Karpas-422 (cell line): ENCODE data around the gene SPTBN1. TPM values are rescaled to one million over a fixed set of nuclear protein-coding genes. Genes with fewer than 3 reads are reported as not detected.

ENCODE experiments used
- DNase-seq: peaks from one replicate; pipeline ENCODE4 v3.0.0-alpha.2; 2015
- H2AFZ ChIP-seq: fragments of 200-600 bp; sonication (generic); 2 replicates; pipeline ENCODE4 v1.6.1; 2014; ENCODE audit warnings: antibody characterized with exemption, low read length, mixed read lengths
- H3K27ac ChIP-seq: fragments of 200-600 bp; sonication (generic); 2 replicates; pipeline ENCODE4 v1.5.1; 2014; ENCODE audit warnings: mild to moderate bottlenecking, low read length, moderate library complexity
- H3K27me3 ChIP-seq: fragments of 200-600 bp; sonication (generic); 2 replicates; pipeline ENCODE4 v1.6.1; 2014; ENCODE audit warnings: low read length, mixed read lengths
- H3K36me3 ChIP-seq: fragments of 200-600 bp; sonication (generic); 2 replicates; pipeline ENCODE4 v1.6.1; 2014; ENCODE audit warnings: low read length, mixed read lengths; ENCODE audit not compliant: insufficient read depth
- H3K4me1 ChIP-seq: fragments of 200-600 bp; sonication (generic); 2 replicates; pipeline ENCODE4 v1.6.1; 2014; ENCODE audit warnings: mild to moderate bottlenecking, low read length, mixed read lengths
- H3K4me2 ChIP-seq: fragments of 200-600 bp; sonication (generic); 2 replicates; pipeline ENCODE4 v1.6.1; 2014; ENCODE audit warnings: low read length, low read depth, mild to moderate bottlenecking; ENCODE audit not compliant: poor library complexity, severe bottlenecking
- H3K4me3 ChIP-seq: fragments of 200-600 bp; sonication (generic); 2 replicates; pipeline ENCODE4 v1.5.1; 2014; ENCODE audit warnings: mild to moderate bottlenecking, antibody characterized with exemption, low read length, mixed read lengths
- H3K79me2 ChIP-seq: fragments of 200-600 bp; sonication (generic); 2 replicates; pipeline ENCODE4 v1.6.1; 2014; ENCODE audit warnings: mild to moderate bottlenecking, low read length, mixed read lengths
- H3K9ac ChIP-seq: fragments of 200-600 bp; sonication (generic); 2 replicates; pipeline ENCODE4 v1.6.0; 2014; ENCODE audit warnings: low read length
- H3K9me2 ChIP-seq: fragments of 200-600 bp; sonication (generic), shearing (Covaris generic); replicated peaks from 2 replicates; pipeline ENCODE4 v1.6.0; 2014; ENCODE audit warnings: mild to moderate bottlenecking, low read length, moderate library complexity; ENCODE audit not compliant: insufficient read depth
- H3K9me3 ChIP-seq: fragments of 300-700, 200-600 bp; sonication (generic); 2 replicates; pipeline ENCODE4 v1.6.1; 2014; ENCODE audit warnings: low read length, mixed read lengths
- H4K20me1 ChIP-seq: fragments of 200-600 bp; sonication (generic); 2 replicates; pipeline ENCODE4 v1.6.1; 2014; ENCODE audit warnings: mild to moderate bottlenecking, antibody characterized with exemption, low read length, low read depth; ENCODE audit not compliant: insufficient read depth
- total RNA-seq: library from RNA; depleted of rRNA; stranded (reverse); fragments of >200 nt; shearing (Covaris generic); gene quantifications from 2 replicates; pipeline ENCODE4 v1.2.3, GENCODE V29; 2014; ENCODE audit warnings: low replicate concordance

Gene SPTBN1
- total RNA-seq, 1 experiment from 2014 or later, result 6.2 TPM

DNA sequence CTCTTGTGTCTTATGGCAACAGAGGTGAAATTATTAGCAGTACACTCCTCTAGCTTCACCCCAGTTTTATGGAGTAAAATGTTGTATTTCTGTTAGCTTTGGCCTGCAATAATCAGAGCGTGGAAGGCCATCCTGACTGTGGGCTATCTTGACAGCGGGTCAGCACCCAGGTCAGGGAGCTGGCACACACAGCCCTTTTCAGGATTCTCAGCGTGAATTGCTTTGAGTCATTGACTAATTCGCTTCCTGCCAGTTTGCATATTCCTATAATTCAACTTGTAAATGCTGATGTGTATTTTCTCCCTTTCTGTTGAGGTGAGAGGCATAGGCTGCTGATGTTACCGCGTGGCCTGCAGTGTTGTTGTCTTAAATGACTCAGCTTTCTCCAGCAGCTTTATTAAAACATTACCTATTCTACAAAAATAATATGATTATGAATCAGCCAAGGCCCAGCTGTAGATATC lies 157.7 kb downstream of the SPTBN1 start:
- Histone ChIP-seq H3K4me2 (no peak overlapping the region), H3K4me1 (peaks cover 2% of the 10 kb centered on the region), H3K36me3 (no peaks in the 10 kb centered on the region), H3K9ac (no peak overlapping the region), H3K27me3 (no peaks in the 10 kb centered on the region), H3K4me3 (no peak overlapping the region), H3K27ac (no peak overlapping the region), H3K9me2 (no peaks in the 10 kb centered on the region), H3K79me2 (no peaks in the 10 kb centered on the region), H2AFZ (no peak overlapping the region), H4K20me1 (no peaks in the 10 kb centered on the region), H3K9me3 (no peaks in the 10 kb centered on the region)
- no peak for DNase-seq

DNA sequence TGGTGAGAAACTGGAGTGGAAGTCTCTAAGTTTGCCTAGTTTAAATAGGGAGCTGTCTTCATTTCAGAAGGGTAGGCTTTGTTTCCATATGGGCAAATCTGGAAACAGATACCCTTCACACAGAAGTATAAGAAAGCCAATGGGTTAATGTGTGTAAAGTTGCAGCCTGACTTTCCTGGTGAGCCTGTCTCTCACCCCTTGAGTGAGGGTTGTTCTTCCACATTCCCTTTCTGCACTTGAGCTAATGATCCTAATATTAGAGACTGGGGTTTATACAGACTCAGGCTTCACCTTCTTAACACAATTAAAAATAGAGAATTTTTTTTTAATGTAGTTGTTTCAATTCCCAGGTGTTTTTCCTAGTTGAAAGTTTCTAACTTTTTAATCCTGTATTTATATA lies 158.7 kb downstream of the SPTBN1 start:
- DNase-seq, result no peak
- H3K9me2 ChIP-seq, result no peaks in the 10 kb centered on the region
- no peaks in the 10 kb centered on the region for H3K79me2 ChIP-seq
- H3K4me2 ChIP-seq, result no peak overlapping the region
- H3K9ac ChIP-seq, result no peak overlapping the region
- peaks cover 8% of the 10 kb centered on the region for H3K4me1 ChIP-seq
- no peak overlapping the region for H3K27ac ChIP-seq
- H3K4me3 ChIP-seq, result no peak overlapping the region
- no peaks in the 10 kb centered on the region for H3K36me3 ChIP-seq
- no peaks in the 10 kb centered on the region for H4K20me1 ChIP-seq
- no peaks in the 10 kb centered on the region for H3K9me3 ChIP-seq
- no peaks in the 10 kb centered on the region for H3K27me3 ChIP-seq
- no peak overlapping the region for H2AFZ ChIP-seq

DNA sequence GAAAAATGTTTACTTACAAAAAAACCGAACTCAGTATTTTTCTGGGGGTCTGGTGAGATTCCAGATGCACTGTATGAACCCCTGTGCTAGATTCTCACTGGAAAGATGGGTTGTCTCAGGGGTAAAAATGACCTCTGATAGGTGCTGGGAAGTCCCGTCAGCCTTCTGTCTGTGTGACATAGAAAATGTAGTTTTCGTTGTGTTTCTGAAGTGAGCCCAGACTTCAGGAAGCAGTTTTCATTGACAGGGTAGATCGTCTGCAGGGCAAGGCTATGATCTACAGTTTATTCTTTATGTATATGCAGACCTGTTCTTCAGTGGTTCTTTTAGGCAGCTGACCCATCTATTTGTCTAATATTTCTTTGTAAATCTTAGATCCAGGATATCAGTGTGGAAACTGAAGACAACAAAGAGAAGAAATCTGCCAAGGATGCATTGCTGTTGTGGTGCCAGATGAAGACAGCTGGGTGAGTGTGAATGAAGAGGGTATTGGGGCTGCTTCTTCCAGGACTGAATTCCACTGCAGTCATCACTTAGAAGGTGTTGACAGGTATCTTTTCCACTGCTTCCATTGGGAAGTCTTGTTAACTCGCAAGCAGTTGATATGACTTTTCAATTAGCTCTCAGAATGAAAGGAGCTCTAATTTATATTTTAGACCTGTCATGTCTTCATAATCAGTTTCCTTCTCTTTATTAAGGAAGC lies 159.9 kb downstream of the SPTBN1 start:
- no peak overlapping the region for H3K4me2 ChIP-seq
- H3K9me2 ChIP-seq, result no peaks in the 10 kb centered on the region
- no peaks in the 10 kb centered on the region for H3K79me2 ChIP-seq
- no peak for DNase-seq
- H3K9me3 ChIP-seq, result no peaks in the 10 kb centered on the region
- H3K9ac ChIP-seq, result no peak overlapping the region
- no peaks in the 10 kb centered on the region for H3K36me3 ChIP-seq
- no peaks in the 10 kb centered on the region for H4K20me1 ChIP-seq
- H3K4me3 ChIP-seq, result no peak overlapping the region
- no peak overlapping the region for H2AFZ ChIP-seq
- H3K4me1 ChIP-seq, result peaks cover 8% of the 10 kb centered on the region
- H3K27me3 ChIP-seq, result no peaks in the 10 kb centered on the region
- H3K27ac ChIP-seq, result no peak overlapping the region

DNA sequence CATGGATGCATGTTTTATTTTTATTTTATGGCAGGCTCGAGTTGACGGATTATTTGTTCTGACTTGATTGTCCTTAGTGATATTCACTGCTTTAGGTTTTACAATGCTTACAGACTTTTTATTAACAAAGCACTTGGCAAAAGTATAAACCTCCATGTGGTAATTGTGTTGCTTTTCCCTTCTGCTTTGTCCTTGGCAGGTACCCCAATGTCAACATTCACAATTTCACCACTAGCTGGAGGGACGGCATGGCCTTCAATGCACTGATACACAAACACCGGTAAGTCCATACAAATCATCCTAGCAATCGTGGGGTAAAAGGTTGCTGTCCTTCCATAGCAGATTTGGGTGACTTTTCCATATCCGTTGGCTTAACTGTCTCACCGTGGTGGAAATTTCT lies 161.3 kb downstream of the SPTBN1 start:
- no peak for DNase-seq
- Histone ChIP-seq H3K27me3 (no peaks in the 10 kb centered on the region), H3K9me3 (no peaks in the 10 kb centered on the region), H4K20me1 (no peaks in the 10 kb centered on the region), H3K36me3 (no peaks in the 10 kb centered on the region), H3K4me1 (peaks cover 8% of the 10 kb centered on the region), H3K9me2 (no peaks in the 10 kb centered on the region), H2AFZ (no peak overlapping the region), H3K4me2 (no peak overlapping the region), H3K9ac (no peak overlapping the region), H3K4me3 (no peak overlapping the region), H3K79me2 (no peaks in the 10 kb centered on the region), H3K27ac (no peak overlapping the region)

DNA sequence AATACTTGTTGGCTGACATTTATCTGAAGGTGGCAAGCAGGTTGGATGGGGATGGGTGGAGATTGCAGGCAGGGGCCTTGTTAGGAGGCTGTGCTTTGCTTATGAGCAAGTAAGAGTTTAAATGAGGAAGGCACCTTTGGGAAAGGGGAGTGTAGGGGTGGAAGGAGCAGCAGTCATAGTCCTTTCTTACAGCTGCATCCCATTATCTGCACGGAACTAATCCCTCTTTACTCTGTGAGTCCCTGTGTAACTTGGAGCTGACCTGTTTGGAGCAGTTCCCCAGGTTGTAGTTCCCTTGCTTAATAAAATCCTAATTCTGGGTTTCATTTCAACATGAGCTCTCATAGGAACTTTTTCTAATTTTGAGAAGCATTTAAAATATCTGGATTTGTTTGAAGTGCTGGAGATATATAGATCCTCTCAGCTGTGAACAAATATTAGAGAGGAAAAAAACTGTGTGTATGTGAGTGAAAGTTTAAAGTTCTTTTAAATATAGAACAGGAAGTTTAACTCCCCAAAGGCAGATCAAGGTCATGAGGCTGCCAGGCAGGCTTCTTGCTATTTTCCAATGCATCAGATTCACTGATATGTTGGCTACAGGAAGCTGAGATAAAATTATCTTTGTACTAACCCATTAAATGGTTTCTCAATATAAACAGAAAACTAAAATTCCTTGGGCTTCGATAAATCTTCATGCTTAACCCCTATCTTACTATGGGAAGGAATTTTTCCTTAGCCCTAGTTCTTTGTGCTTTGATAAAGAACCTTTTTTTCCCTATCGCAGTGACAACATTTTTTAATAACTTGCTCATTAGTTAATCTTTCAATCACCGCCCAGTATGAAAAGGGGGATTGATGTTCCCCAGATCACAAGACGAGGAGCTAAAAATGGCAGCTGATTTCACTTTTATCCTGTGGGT lies 162.8 kb downstream of the SPTBN1 start:
- no peak for DNase-seq
- Histone ChIP-seq H3K4me3 (no peak overlapping the region), H3K27ac (no peak overlapping the region), H2AFZ (no peak overlapping the region), H3K9ac (no peak overlapping the region), H3K4me2 (no peak overlapping the region), H3K9me3 (no peaks in the 10 kb centered on the region), H4K20me1 (no peaks in the 10 kb centered on the region), H3K9me2 (no peaks in the 10 kb centered on the region), H3K27me3 (no peaks in the 10 kb centered on the region), H3K79me2 (no peaks in the 10 kb centered on the region), H3K36me3 (no peaks in the 10 kb centered on the region), H3K4me1 (peaks cover 8% of the 10 kb centered on the region)

DNA sequence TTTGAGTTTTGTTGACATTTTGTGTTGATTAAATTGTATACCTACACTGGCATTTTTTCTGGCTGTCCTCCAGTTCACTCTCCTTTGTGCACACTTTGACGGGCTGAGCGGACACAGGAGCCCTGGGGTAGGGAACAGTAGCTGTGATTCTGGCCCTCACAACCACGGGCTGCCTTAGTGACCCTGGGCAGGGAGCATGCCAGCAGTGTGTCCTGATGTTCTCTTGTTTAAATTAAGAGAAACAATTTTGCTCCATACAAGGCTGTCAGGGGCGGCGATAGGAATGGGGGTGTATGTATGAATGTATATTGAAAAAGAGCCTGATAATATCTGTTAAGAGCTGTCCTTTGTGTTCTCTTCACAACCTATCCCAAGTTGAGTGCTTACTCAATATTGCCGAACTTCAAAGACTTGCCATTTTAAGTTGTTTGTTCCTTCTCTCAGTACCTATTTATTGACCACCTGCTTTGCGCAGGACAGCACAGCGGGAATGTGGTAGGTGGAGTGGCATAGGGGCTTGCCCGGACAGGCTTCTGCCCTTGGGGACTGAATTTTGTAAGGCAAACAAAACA lies 163.6 kb downstream of the SPTBN1 start:
- H3K36me3 ChIP-seq, result no peaks in the 10 kb centered on the region
- no peaks in the 10 kb centered on the region for H3K79me2 ChIP-seq
- DNase-seq, result no peak
- H3K4me2 ChIP-seq, result no peak overlapping the region
- H2AFZ ChIP-seq, result no peak overlapping the region
- no peak overlapping the region for H3K9ac ChIP-seq
- H3K9me3 ChIP-seq, result no peaks in the 10 kb centered on the region
- no peaks in the 10 kb centered on the region for H3K9me2 ChIP-seq
- no peak overlapping the region for H3K27ac ChIP-seq
- no peaks in the 10 kb centered on the region for H4K20me1 ChIP-seq
- H3K27me3 ChIP-seq, result no peaks in the 10 kb centered on the region
- peaks cover 8% of the 10 kb centered on the region for H3K4me1 ChIP-seq
- no peak overlapping the region for H3K4me3 ChIP-seq

DNA sequence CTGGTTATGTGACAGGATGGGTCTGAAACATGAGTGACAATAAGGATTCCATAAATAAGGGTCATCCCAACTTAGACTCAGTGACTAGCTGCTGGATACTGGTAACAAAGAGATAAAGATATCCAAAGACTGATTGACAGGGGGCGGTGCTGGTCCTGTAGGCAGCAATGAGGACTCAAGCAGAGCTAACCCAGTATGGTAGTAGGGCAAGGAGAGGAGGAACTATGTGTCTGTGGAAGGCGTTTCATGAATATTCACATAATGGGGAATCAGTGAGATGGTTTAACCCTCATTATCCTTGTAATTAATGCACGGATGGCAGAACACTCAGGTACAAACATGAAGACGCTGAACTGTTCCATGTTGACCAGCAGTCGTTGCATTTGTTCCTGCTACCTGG lies 164.8 kb downstream of the SPTBN1 start:
- Histone ChIP-seq H3K4me2 (no peak overlapping the region), H3K27me3 (no peaks in the 10 kb centered on the region), H3K27ac (no peak overlapping the region), H3K9me3 (no peaks in the 10 kb centered on the region), H3K36me3 (no peaks in the 10 kb centered on the region), H4K20me1 (no peaks in the 10 kb centered on the region), H3K9ac (no peak overlapping the region), H3K79me2 (no peaks in the 10 kb centered on the region), H2AFZ (no peak overlapping the region), H3K4me1 (peaks cover 8% of the 10 kb centered on the region), H3K4me3 (no peak overlapping the region), H3K9me2 (no peaks in the 10 kb centered on the region)
- no peak for DNase-seq

DNA sequence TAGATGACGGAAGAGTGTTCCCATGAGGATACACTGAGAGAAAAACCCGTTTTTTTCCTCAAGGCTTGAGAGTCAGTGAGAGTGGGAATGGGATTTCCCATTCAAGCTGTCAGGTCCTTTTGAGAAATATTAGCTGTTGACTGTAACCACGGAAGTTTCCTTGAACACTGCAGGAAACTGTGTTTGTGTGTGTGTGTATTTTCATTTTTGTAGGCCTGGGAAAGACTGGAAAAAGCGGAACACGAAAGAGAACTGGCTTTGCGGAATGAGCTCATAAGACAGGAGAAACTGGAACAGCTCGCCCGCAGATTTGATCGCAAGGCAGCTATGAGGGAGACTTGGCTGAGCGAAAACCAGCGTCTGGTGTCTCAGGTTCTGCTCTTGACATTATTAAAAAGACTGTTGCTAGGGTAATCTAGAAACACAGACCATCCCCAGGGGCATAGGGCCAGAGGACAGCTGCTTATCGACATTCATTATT lies 168.5 kb downstream of the SPTBN1 start:
- Histone ChIP-seq H3K27ac (no peak overlapping the region), H2AFZ (no peak overlapping the region), H3K79me2 (no peaks in the 10 kb centered on the region), H3K9ac (no peak overlapping the region), H3K4me1 (no peaks in the 10 kb centered on the region), H3K27me3 (no peaks in the 10 kb centered on the region), H4K20me1 (no peaks in the 10 kb centered on the region), H3K36me3 (no peaks in the 10 kb centered on the region), H3K4me2 (no peak overlapping the region), H3K9me3 (no peaks in the 10 kb centered on the region), H3K9me2 (no peaks in the 10 kb centered on the region), H3K4me3 (no peak overlapping the region)
- DNase-seq, result no peak
